Sigmoid colon (tissue), 4 donors: ENCODE measurements around the gene TMEM260.

Experiments used
- EP300 ChIP-seq, 4 donors: sonication (generic); formaldehyde crosslinking; IDR thresholded peaks; one replicate each; pipeline ENCODE4 v1.6.1; 2017; ENCODE audit warnings: antibody characterized with exemption in 4 of 4
- TF ChIP-seq, protein P1 (sequence below), 4 experiments: fragments of 450-650 bp in 3 of 4; fragments of 200-600 bp in 1 of 4; IDR thresholded peaks; one replicate each; pipeline ENCODE4 v1.5.1; 2016 to 2019; ENCODE audit warnings: antibody characterized with exemption in 4 of 4, mild to moderate bottlenecking in 3 of 4, moderate library complexity in 2 of 4

DNA sequence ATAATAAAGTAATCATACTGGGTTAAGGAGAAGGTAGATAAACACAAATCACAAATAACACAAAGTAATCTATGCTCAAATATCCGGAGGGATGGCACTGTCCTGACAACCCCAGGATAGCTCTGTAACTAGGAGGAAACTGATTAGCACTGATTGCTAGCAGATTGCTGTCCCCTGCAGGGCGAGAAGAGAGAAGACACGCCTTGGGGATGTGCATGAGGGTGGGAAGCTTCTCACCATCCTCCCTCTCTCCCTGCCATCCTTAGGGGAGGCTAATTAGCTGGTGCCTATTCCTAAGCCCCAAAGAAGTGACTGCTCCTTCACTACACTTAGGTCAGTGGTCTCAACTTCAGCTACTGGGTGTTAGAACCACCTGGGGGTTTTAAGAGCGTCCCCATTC, 27.0 kb upstream of the TMEM260 start:
- TF ChIP-seq, protein P1, sequence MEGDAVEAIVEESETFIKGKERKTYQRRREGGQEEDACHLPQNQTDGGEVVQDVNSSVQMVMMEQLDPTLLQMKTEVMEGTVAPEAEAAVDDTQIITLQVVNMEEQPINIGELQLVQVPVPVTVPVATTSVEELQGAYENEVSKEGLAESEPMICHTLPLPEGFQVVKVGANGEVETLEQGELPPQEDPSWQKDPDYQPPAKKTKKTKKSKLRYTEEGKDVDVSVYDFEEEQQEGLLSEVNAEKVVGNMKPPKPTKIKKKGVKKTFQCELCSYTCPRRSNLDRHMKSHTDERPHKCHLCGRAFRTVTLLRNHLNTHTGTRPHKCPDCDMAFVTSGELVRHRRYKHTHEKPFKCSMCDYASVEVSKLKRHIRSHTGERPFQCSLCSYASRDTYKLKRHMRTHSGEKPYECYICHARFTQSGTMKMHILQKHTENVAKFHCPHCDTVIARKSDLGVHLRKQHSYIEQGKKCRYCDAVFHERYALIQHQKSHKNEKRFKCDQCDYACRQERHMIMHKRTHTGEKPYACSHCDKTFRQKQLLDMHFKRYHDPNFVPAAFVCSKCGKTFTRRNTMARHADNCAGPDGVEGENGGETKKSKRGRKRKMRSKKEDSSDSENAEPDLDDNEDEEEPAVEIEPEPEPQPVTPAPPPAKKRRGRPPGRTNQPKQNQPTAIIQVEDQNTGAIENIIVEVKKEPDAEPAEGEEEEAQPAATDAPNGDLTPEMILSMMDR (IDR thresholded peaks at IDR 0.05) = no peak
- no peak for TF ChIP-seq EP300 (IDR thresholded peaks at IDR 0.05)
